Activated CD4-positive, CD25-positive, alpha-beta regulatory T cell treated with anti-CD3 and anti-CD28 coated beads, Interleukin-2, amount 50 U/mL, for 16 hours (primary cell): ENCODE data around the gene NCOR1.
A peak's percentile ranks its signal among the peaks of the same experiment; 100 is the strongest.

Source experiments
- DNase-seq: peaks from one replicate; pipeline ENCODE4 v3.0.0-alpha.2; 2020; ENCODE audit warnings: low read depth, low spot score

The NCOR1 gene

GRCh38 chr17:16036261-16036660 lies 179.1 kb downstream of the NCOR1 start:
- no peak for DNase-seq

- no peak for DNase-seq
Measured at GRCh38 chr17:16033729-16034349, 181.5 kb downstream of the NCOR1 start.

- DNase-seq: peak; percentile 11
Measured at GRCh38 chr17:16027708-16028584, 187.4 kb downstream of the NCOR1 start.

- no peak for DNase-seq
Measured at GRCh38 chr17:16026895-16027294, 188.4 kb downstream of the NCOR1 start.

- no peak for DNase-seq
Measured at GRCh38 chr17:16025202-16025601, 190.1 kb downstream of the NCOR1 start.

- DNase-seq: no peak
Measured at GRCh38 chr17:16023881-16024280, 191.5 kb downstream of the NCOR1 start.

GRCh38 chr17:16019347-16019746 lies 196.0 kb downstream of the NCOR1 start:
- DNase-seq: no peak

- no peak for DNase-seq
Measured at GRCh38 chr17:16013943-16014407, 201.4 kb downstream of the NCOR1 start.

- DNase-seq: no peak
Measured at GRCh38 chr17:16007439-16007838, 207.9 kb downstream of the NCOR1 start.

GRCh38 chr17:16005636-16006035 lies 209.7 kb downstream of the NCOR1 start:
- no peak for DNase-seq

GRCh38 chr17:16003841-16004240 lies 211.5 kb downstream of the NCOR1 start:
- DNase-seq: no peak

GRCh38 chr17:16002708-16003260 lies 212.6 kb downstream of the NCOR1 start:
- no peak for DNase-seq

- DNase-seq: no peak
Measured at GRCh38 chr17:16001226-16001897, 214.0 kb downstream of the NCOR1 start.

- peak; percentile 1 for DNase-seq
Measured at GRCh38 chr17:15999974-16000827, 215.1 kb downstream of the NCOR1 start.

- peak; percentile 79 for DNase-seq
Measured at GRCh38 chr17:15999141-15999973, 216.0 kb downstream of the NCOR1 start, which contains the start of the genes TTC19 and ZSWIM7. Gene TTC19, plus strand, starts transcription at chr17:15999824. Its CDS starts 25 bp downstream, at chr17:15999849. Gene ZSWIM7, minus strand, starts transcription at chr17:15999704. Its CDS starts 110 bp downstream, at chr17:15999594.

GRCh38 chr17:15998031-15998562 lies 217.2 kb downstream of the NCOR1 start:
- no peak for DNase-seq

- no peak for DNase-seq
Measured at GRCh38 chr17:15996322-15996721, 219.0 kb downstream of the NCOR1 start.

- no peak for DNase-seq
Measured at GRCh38 chr17:15981646-15982580, 233.4 kb downstream of the NCOR1 start.

- no peak for DNase-seq
Measured at GRCh38 chr17:15981208-15981607, 234.1 kb downstream of the NCOR1 start.
